Measurements from ENCODE around the gene KRTAP6-3.

Gene KRTAP6-3

GRCh38 chr21:30567617-30568016 is 24.6 kb upstream of the KRTAP6-3 start:
- no peak overlapping the region for H3K4me3 ChIP-seq (ENCODE audit: low read length)
- no peak for DNase-seq (ENCODE audit: low read depth)
- no peak for TF ChIP-seq CTCF (conservative IDR thresholded peaks at IDR 0.05; ENCODE audit: low read length)

- no peak for DNase-seq (ENCODE audit: low read depth)
- TF ChIP-seq CTCF (conservative IDR thresholded peaks at IDR 0.05; ENCODE audit: low read length): no peak
- no peak overlapping the region for H3K4me3 ChIP-seq (ENCODE audit: low read length)
Measured at GRCh38 chr21:30577766-30578165, 14.5 kb upstream of the KRTAP6-3 start.

- no peak for TF ChIP-seq CTCF (conservative IDR thresholded peaks at IDR 0.05; ENCODE audit: low read length)
- H3K4me3 ChIP-seq (ENCODE audit: low read length): no peak overlapping the region
- no peak for DNase-seq (ENCODE audit: low read depth)
Measured at GRCh38 chr21:30579346-30579745, 12.9 kb upstream of the KRTAP6-3 start.

GRCh38 chr21:30580132-30580531 is 12.1 kb upstream of the KRTAP6-3 start:
- DNase-seq (ENCODE audit: low read depth): no peak
- no peak overlapping the region for H3K4me3 ChIP-seq (ENCODE audit: low read length)
- TF ChIP-seq CTCF (conservative IDR thresholded peaks at IDR 0.05; ENCODE audit: low read length): no peak

GRCh38 chr21:30582870-30583269 is 9.4 kb upstream of the KRTAP6-3 start:
- no peak for TF ChIP-seq CTCF (conservative IDR thresholded peaks at IDR 0.05; ENCODE audit: low read length)
- no peak overlapping the region for H3K4me3 ChIP-seq (ENCODE audit: low read length)
- DNase-seq (ENCODE audit: low read depth): no peak

GRCh38 chr21:30590297-30590696 is 1.9 kb upstream of the KRTAP6-3 start, which contains the start of gene KRTAP22-2:
Gene KRTAP22-2, minus strand, starts transcription at chr21:30590397.
- TF ChIP-seq CTCF (conservative IDR thresholded peaks at IDR 0.05; ENCODE audit: low read length): no peak
- H3K4me3 ChIP-seq (ENCODE audit: low read length): no peak within 1 kb of the TSS
- DNase-seq (ENCODE audit: low read depth): no peak

- no peak within 1 kb of the TSS for H3K4me3 ChIP-seq (ENCODE audit: low read length)
- DNase-seq (ENCODE audit: low read depth): no peak
- TF ChIP-seq CTCF (conservative IDR thresholded peaks at IDR 0.05; ENCODE audit: low read length): no peak
Measured at GRCh38 chr21:30598802-30599201, 6.6 kb downstream of the KRTAP6-3 start, which contains the start of gene KRTAP6-2. Gene KRTAP6-2, minus strand, starts transcription at chr21:30598902. Its CDS starts 28 bp downstream, at chr21:30598874.

Data from AG10803 (cell line).